Right hindlimb (tissue), 1 donor: ENCODE results near the gene EPOP.
"Not testable (repeated sequence)": the region's sequence is repeated elsewhere in the genome, so short reads cannot be mapped to it uniquely, and the experiment has no call there.

ENCODE experiments used
- DNase-seq: peaks from one replicate; pipeline ENCODE4 v3.0.0-alpha.2; 2018

The EPOP gene

DNA sequence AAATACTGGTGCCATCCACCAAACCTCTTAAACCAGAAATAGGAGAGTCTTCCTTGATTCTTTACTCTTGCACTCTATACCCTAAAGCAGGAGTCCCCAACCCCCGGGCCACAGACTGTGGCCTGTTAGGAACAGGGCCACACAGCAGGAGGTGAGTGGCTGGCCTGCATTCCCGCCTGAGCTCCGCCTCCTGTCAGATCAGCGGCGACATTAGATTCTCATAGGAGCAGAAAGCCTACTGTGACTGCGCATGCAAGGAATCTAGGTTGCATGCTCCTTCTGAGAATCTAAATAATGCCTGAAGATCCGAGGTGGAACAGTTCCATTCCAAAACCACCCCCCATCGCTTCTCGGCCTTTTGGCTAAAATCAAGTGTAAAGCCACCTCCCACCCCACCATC is 38.7 kb downstream of the EPOP start:
- DNase-seq, result no peak

DNA sequence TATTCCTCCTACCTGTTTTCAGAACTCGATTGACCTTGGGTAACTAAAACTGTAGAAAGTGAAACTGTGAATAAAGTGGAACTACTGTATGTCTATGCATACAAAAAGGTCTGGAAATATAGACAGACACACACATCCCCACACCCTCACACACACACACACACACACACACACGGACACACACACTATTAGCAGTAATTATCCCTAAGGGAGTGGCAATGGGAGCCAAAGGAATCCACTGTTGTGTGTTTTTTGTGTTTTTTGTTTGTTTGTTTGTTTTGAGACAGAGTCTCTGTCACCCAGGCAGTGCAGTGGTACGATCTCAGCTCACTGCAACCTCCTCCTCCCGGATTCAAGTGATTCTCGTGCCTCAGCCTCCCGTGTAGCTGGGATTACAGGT is 42.4 kb downstream of the EPOP start:
- DNase-seq, result no peak

DNA sequence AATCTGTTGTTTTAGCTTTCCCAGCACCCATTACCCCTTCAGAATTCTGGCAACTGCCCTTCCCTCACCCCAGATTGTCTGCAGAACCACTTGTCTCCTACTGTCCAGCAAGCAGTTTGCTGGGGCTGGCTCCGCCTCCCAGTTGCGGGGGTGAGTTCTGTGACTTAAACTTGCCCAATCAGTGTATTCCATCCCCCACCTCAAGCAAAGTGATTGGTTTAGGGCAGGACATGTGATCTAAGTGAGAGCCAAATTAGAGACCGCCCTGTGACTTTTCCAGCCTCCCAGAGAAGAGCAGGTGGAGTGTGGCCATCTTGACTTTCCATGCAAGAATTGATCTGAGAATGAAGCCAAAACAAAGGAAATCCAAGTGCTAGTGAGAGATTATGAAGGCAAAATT is 46.3 kb downstream of the EPOP start:
- DNase-seq, result no peak

DNA sequence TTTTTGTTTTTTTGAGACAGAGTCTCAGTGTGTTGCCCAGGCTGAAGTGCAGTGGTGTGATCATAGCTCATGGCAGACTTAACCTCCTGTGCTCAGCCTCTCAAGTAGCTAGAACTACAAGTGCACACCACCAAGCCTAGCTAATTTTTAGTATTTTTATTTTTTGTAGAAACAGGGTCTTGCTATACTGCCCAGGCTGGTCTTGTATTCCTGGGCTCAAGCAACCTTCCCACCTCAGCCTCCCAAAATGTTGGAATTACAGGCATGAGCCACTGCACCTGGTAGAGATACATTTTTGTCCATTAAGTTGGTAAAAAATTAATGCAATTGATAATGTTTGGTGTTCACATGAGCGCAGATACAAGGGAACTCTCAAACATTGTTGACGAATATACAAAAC is 46.8 kb downstream of the EPOP start:
- DNase-seq, result no peak

DNA sequence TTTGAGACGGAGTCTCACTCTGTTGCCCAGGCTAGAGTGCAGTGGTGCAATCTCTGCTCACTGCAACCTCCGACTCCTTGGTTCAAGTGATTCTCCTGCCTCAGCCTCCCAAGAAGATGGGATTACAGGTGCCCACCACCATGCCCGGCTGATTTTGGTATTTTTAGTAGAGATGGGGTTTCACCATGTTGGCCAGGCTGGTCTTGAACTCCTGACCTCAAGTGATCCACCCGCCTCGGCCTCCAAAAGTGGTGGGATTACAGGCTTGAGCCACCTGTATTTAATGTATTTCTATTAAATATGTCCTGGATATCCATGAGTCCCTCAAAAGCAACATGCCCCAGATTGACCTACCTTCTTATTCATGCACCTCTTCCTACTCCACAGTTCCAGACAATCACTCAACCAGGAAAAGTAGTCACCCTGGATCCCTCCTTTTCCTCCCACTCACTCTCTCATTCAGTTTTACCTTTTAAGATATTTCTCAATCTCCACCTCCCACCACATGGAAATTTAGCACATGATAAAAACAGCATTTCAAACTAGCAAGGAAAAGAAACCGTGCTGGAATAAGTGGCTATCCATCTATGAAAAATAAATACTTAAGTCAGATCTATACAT is 48.0 kb downstream of the EPOP start:
- DNase-seq, result not testable (repeated sequence)

DNA sequence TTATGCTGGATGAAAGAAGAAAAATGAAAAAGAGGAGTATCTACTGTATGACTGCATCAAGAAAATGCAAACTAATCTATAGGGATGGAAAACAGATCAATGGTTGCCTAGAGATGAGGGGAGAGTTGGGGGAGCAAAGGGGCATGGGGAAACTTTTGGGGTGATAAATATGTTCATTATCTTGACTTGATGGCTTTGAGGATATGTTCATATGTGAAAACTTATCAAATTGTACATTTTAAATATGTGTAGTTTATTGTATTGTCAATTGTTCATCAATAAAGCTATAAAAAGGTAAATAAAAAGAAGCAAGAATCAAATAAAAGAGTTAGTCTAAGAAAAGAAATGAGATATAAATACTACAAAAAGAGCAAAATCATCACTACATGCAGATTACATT is 49.3 kb downstream of the EPOP start:
- no peak for DNase-seq

DNA sequence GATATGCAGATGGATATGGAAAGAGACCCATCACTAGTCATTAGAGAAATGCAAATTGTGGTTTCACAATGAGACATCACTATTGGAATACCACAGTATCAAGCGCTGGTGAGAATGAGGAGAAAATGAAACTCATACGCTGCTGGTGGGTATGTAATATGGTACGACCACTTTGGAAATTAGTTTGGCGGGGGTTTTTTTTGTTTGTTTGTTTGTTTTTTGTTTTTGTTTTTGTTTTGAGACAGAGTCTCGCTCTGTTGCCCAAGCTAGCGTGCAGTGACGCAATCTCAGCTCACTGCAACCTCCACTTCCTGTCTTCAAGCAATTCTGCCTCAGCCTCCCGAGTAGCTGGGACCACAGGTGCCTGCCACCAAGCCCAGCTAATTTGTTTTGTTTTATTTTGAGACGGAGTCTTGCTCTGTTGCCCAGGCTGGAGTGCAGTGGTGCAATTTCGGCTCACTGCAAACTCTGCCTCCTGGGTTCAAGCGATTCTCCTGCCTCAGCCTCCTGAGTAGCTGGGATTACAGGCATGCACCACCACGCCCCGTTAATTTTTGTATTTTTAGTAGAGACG is 49.9 kb downstream of the EPOP start:
- DNase-seq, result not testable (repeated sequence)
